ENCODE measurements around the gene NCMAP. TPM values are rescaled to one million over a fixed set of nuclear protein-coding genes. Genes with fewer than 3 reads are reported as not detected.

Gene NCMAP
- total and polyA plus RNA-seq, 7 donors: 0.51 to 1.8 (median 0.60) TPM; not detected in 4

DNA sequence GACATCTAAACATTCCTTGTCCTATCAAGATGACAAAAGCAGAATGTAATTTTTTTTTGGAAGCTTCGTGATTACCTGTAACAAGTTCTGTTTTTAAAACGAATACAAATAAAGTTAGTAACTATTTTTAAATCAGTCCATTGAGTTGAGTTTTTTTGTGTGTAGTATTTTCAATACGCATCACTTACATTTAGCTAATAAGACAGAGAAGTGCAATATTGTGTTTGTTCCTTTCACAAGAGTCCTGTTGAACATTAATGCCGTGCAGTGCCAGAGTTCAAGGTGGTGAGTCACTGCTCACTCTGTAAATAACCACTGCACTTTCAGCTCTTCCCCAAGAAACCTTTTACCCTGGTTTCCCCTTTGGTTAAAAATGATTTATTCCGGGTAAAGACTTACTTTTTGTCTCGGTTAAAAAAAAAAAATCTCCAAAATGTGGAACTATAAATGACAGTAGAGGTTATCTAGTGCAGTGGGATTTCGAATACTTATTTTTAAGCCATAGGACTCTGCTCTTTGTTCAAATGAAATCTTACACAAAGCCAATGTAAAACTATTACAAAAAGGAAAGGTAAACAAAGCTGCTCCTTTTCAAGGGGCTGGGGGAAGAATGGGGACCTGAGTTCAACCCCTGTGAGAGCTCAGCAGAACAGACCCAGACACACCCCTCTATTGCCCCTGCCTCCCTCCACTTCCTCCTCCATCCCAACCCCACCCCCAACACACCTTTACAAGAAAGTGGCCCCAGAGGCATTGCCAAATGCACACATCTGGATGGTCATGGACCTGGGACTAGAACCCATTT lies 14.8 kb upstream of the NCMAP start:
- DNase-seq: no peak

DNA sequence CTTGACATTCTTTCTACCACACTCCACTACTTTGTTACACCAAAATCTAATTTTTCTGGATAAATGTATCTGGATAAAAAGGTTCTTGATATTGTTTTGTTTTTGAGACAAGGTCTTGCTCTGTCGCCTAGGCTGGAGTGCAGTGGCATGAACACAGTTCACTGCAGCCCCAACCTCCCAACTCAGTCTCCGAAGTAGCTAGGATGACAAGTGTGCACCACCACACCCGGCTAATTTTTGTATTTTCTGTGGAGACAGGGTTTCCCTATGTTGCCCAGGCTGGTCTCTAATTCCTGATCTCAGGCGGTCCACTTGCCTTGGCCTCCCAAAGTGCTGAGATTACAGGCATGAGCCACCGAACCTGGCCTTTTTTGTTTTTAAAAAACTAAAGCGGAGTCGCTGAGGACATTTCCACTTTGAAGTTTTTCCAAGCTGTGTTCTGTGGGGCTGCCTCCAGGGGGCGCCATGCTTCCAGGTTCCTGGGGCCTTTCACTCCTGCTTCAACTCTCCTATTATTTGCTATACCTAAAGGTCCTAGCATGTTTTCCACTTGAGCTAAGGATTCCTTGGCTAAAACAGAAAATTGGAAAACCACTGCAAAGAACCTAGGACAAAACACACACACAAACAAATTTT lies 14.1 kb upstream of the NCMAP start:
- Histone ChIP-seq H3K4me1 (peaks cover 0 to 16% (median 9%) of the 10 kb centered on the region in 4 donors), H3K36me3 (no peaks in the 10 kb centered on the region), H3K4me3 (no peak overlapping the region), H3K27ac (no peak overlapping the region), H3K9me3 (no peaks in the 10 kb centered on the region), H3K27me3 (no peaks in the 10 kb centered on the region)
- WGBS, 2 donors: 32 to 57% methylated on average over 8 of the region's 8 CpGs
- TF ChIP-seq, protein P1, sequence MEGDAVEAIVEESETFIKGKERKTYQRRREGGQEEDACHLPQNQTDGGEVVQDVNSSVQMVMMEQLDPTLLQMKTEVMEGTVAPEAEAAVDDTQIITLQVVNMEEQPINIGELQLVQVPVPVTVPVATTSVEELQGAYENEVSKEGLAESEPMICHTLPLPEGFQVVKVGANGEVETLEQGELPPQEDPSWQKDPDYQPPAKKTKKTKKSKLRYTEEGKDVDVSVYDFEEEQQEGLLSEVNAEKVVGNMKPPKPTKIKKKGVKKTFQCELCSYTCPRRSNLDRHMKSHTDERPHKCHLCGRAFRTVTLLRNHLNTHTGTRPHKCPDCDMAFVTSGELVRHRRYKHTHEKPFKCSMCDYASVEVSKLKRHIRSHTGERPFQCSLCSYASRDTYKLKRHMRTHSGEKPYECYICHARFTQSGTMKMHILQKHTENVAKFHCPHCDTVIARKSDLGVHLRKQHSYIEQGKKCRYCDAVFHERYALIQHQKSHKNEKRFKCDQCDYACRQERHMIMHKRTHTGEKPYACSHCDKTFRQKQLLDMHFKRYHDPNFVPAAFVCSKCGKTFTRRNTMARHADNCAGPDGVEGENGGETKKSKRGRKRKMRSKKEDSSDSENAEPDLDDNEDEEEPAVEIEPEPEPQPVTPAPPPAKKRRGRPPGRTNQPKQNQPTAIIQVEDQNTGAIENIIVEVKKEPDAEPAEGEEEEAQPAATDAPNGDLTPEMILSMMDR (IDR thresholded peaks at IDR 0.05): peak in 2 of 4 experiments; percentile 14 to 21
- no peak for TF ChIP-seq POLR2A (IDR thresholded peaks at IDR 0.05)
- no peak for DNase-seq
- intact Hi-C loops (cut with DNase I): no loop called here

More for the DNA sequence above, 14.8 kb upstream of the NCMAP start:
- Histone ChIP-seq H3K27ac (peak overlapping the region in 1 of 4 donors; percentile 28), H3K4me3 (no peak overlapping the region), H3K4me1 (peaks cover 0 to 23% (median 15%) of the 10 kb centered on the region in 4 donors), H3K9me3 (no peaks in the 10 kb centered on the region), H3K27me3 (no peaks in the 10 kb centered on the region), H3K36me3 (no peaks in the 10 kb centered on the region)
- TF ChIP-seq POLR2AphosphoS5 (IDR thresholded peaks at IDR 0.05) (peak in 1 of 4 donors; percentile 21), EP300 (IDR thresholded peaks at IDR 0.05) (no peak)
- intact Hi-C loops (cut with DNase I): no loop called here
- WGBS, 2 donors: 10 to 35% methylated on average over 7 of the region's 7 CpGs

DNA sequence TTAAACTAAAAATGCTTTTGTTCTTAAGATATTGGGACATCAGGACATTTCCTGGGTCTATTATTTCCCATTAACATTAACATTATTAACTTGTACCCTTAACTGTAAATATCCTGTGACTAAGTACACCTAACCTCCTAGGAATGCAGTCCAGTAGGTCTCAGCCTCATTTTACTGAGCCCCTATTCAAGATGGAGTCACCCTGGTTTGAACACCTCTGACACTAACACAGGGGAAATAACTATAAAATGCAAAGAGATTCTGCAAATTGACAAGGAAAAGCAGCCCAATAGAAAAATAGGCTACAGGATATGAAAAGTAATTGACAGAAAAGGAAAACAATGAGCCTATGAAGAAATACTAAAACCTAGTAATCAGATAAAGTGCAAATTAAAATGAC lies 11.6 kb upstream of the NCMAP start:
- H3K4me3 ChIP-seq: no peak overlapping the region
- no peaks in the 10 kb centered on the region for H3K36me3 ChIP-seq
- H3K27me3 ChIP-seq: no peaks in the 10 kb centered on the region
- peaks cover 0 to 14% (median 8%) of the 10 kb centered on the region in 4 donors for H3K4me1 ChIP-seq
- intact Hi-C loops (cut with DNase I): no loop called here
- TF ChIP-seq EP300 (IDR thresholded peaks at IDR 0.05) (no peak), POLR2A (IDR thresholded peaks at IDR 0.05) (no peak), POLR2AphosphoS5 (IDR thresholded peaks at IDR 0.05) (no peak)
- TF ChIP-seq, protein P1 (IDR thresholded peaks at IDR 0.05): no peak
- no peaks in the 10 kb centered on the region for H3K9me3 ChIP-seq
- H3K27ac ChIP-seq: no peak overlapping the region
- no peak for DNase-seq

DNA sequence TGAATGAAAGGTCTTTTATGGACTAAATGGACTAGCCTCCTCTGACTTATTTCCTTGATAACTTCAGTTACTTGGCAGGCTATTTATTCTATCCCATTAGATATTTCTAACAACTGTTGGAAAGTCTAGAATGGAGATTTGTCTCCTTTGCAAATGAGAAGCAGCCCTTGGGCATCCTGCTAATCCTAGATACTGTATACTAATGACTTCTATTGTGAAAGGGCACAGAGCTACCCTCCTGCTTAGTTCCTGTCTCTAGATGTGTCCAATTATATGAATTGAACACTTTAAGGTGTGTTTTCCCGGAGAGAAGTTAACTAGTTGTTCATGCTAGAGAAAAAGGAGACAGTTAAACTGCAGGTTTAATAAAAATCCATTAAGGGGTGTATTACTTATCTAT lies 10.2 kb upstream of the NCMAP start:
- H3K27me3 ChIP-seq: no peaks in the 10 kb centered on the region
- peaks cover 0 to 11% (median 6%) of the 10 kb centered on the region in 4 donors for H3K4me1 ChIP-seq
- no peak overlapping the region for H3K4me3 ChIP-seq
- H3K9me3 ChIP-seq: no peaks in the 10 kb centered on the region
- 46 to 69% methylated on average over 1 of the region's 1 CpG for WGBS, 2 donors
- H3K36me3 ChIP-seq: no peaks in the 10 kb centered on the region
- intact Hi-C loops (cut with DNase I): no loop called here
- no peak for DNase-seq
- no peak for TF ChIP-seq POLR2A (IDR thresholded peaks at IDR 0.05)
- TF ChIP-seq, protein P1 (IDR thresholded peaks at IDR 0.05): no peak
- no peak for TF ChIP-seq POLR2AphosphoS5 (IDR thresholded peaks at IDR 0.05)
- no peak for TF ChIP-seq EP300 (IDR thresholded peaks at IDR 0.05)
- no peak overlapping the region for H3K27ac ChIP-seq

DNA sequence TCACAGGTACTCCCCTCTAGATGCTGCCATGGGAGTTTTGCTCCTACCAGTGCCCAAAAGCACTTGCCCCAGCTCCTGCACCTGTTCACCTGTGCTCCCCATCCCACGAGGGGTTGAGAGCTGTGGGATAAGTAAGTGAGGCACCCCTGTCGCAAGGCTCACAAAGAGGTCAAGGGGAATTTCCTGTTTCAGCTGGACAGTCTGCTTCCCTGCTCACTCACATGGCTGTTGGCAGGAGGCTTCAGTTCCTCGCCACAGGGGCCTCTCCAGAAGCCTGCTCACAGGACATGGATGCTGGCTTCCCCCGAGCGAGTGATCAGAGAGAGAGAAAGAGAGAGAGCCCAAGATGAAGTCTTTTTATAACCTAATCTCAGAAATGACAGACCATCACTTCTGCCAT lies 8.7 kb upstream of the NCMAP start:
- WGBS, 2 donors: 82 to 86% methylated on average over 5 of the region's 5 CpGs
- Histone ChIP-seq H3K4me1 (no peaks in the 10 kb centered on the region), H3K4me3 (no peak overlapping the region), H3K27ac (no peak overlapping the region), H3K9me3 (no peaks in the 10 kb centered on the region), H3K27me3 (no peaks in the 10 kb centered on the region), H3K36me3 (no peaks in the 10 kb centered on the region)
- TF ChIP-seq, protein P1 (IDR thresholded peaks at IDR 0.05): no peak
- no peak for TF ChIP-seq POLR2A (IDR thresholded peaks at IDR 0.05)
- no peak for TF ChIP-seq EP300 (IDR thresholded peaks at IDR 0.05)
- TF ChIP-seq POLR2AphosphoS5 (IDR thresholded peaks at IDR 0.05): no peak
- intact Hi-C loops (cut with DNase I): no loop called here
- no peak for DNase-seq

Measured in sigmoid colon (tissue), 7 donors.